NCI-H82 (cell line): Measurements from ENCODE around the gene KLF9.

Experiments used
- DNase-seq: peaks from one replicate; lab custom pipeline; 2025; lab: John Stamatoyannopoulos, UW

Gene KLF9

DNA sequence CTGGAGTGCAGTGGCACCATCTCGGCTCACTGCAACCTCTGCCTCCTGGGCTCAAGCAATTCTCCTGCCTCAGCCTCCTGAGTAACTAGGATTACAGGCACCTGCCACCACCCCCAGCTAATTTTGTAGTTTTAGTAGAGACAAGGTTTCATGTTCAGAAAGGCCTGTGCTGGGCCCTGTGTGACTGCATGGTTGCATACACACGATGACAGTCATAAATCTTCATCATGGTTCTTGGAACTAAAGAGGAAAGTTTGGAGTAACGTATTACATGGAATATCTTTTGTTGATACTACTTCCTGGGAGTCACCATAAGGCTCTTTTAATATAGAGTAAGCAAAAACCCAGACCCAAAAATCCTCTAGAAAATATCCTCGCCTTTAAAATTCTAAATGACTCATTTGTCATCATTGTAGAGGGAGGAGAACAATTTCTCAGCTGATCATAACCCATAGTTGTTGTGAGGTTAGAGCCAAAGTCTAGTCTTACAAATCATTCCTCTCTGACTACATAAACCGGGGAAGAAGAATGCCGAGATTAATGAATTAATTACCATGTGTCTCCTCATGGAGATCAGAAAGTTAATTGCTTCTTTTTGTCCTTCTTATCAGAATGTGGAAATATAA lies 47.0 kb downstream of the KLF9 start:
- no peak for DNase-seq

- no peak for DNase-seq
Measured at GRCh38 chr9:70363760-70364159, 50.7 kb downstream of the KLF9 start.

- no peak for DNase-seq
Measured at GRCh38 chr9:70362952-70363351, 51.5 kb downstream of the KLF9 start.

- DNase-seq, result no peak
Measured at GRCh38 chr9:70355801-70356200, 58.7 kb downstream of the KLF9 start.

DNA sequence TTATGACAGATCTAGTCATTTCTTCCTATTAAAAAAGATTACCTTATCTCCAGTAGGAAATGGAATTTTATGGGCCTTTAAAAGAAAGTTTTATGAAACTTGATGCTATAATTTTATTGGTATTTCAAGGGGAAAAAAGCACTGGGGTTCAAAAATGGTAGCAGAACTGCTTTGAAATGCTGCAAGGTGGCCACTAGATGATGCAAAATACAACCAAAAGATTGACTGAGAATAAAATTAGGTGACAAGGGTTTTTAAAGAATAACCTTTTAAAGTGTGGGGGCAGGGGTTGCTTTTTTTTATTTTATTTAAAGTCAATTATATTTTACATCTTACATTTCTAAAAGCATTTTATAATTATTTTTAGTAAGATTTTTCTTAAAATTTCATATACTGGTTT lies 61.7 kb downstream of the KLF9 start:
- no peak for DNase-seq

DNA sequence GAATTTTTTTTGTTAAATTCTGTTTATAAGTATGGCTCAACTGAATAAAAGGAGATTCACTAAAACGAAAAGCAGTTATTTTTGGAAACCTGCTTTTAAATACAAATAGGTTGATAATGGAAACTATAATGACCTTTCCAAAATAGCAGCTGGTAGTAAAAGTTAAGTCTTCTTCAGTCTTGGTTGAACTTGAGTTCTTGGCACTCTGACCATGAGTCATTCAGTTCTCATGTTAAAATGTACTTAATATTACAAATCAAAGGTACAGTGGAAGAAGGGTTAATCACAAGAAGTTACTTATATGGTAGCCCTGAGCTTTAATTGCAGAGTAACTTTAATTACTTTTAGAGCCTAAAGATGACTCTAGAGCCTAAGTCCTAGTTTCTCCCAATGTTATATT lies 62.1 kb downstream of the KLF9 start:
- DNase-seq, result no peak

DNA sequence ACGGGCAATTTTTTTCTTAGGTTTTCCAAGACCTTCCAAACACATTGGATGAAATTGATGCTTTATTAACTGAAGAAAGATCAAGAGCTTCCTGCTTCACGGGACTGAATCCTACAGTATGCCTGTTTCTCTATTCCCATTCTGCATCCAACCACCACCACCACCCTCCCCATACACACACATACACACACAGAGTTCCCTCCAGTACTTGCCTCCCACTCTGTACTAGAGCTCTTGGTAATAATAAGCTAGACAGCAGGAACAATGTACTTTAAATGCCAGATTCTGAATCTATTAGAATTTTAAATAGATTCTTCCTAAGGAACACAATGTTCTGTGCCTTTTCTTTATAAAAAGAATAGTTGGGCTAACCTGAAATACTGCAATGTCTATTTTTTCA lies 67.4 kb downstream of the KLF9 start:
- DNase-seq, result no peak

- peak; percentile 17 for DNase-seq
Measured at GRCh38 chr9:70340572-70340971, 73.9 kb downstream of the KLF9 start.
